ENCODE measurements around the gene FTO. TPM values are rescaled to one million over a fixed set of nuclear protein-coding genes. Genes with fewer than 3 reads are reported as not detected.

Gene FTO
- total and polyA plus RNA-seq, 4 donors = 12.2 to 145 (median 57.7) TPM

DNA sequence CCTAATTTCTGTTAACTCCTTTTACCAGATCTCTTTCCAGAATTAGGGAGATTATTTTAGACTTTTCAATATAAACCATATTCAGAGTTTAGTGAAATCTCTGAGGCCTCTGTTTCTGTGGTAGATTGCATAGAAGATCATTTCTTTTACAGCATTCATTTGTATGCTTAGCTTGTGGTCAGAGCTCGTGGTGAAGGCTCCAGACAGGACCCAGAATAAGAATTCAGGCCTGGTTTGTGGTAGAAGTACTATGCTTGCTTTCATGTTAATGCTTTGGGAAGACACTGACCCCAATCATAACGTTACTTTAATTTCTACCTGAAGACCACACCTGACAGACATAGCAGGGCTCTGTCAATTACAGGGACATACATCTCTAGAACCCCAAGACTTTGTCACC is 258.1 kb downstream of the FTO start:
- H3K36me3 ChIP-seq (ENCODE audit: control insufficient read depth in 4 of 4, insufficient read depth in 4 of 4, low read length in 4 of 4) = peaks cover 0 to 1% (median 0%) of the 10 kb centered on the region in 4 donors
- no peak overlapping the region for H3K4me3 ChIP-seq
- DNase-seq = no peak
- H3K27me3 ChIP-seq (ENCODE audit: control insufficient read depth in 3 of 3, insufficient read depth in 3 of 3, low read length in 2 of 3) = no peaks in the 10 kb centered on the region
- no peak overlapping the region for H3K9ac ChIP-seq (ENCODE audit: insufficient read depth in 1 of 2, low read length in 2 of 2)
- no peak for ATAC-seq (ENCODE audit: insufficient read depth, low FRiP score)
- peaks cover 0 to 9% (median 0%) of the 10 kb centered on the region in 5 donors for H3K4me1 ChIP-seq (ENCODE audit: control insufficient read depth in 5 of 5, insufficient read depth in 5 of 5, low read length in 5 of 5)
- no peak overlapping the region for H3K27ac ChIP-seq (ENCODE audit: low read depth in 1 of 2, low read length in 1 of 2)
- 82 to 86% methylated on average over 2 of the region's 2 CpGs for WGBS, 2 donors
- no peaks in the 10 kb centered on the region for H3K9me3 ChIP-seq (ENCODE audit: control insufficient read depth in 4 of 4, insufficient read depth in 3 of 4, low read length in 3 of 4)
- TF ChIP-seq, protein P1, sequence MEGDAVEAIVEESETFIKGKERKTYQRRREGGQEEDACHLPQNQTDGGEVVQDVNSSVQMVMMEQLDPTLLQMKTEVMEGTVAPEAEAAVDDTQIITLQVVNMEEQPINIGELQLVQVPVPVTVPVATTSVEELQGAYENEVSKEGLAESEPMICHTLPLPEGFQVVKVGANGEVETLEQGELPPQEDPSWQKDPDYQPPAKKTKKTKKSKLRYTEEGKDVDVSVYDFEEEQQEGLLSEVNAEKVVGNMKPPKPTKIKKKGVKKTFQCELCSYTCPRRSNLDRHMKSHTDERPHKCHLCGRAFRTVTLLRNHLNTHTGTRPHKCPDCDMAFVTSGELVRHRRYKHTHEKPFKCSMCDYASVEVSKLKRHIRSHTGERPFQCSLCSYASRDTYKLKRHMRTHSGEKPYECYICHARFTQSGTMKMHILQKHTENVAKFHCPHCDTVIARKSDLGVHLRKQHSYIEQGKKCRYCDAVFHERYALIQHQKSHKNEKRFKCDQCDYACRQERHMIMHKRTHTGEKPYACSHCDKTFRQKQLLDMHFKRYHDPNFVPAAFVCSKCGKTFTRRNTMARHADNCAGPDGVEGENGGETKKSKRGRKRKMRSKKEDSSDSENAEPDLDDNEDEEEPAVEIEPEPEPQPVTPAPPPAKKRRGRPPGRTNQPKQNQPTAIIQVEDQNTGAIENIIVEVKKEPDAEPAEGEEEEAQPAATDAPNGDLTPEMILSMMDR (IDR thresholded peaks at IDR 0.05; ENCODE audit: control extremely low read depth, extremely low read depth) = no peak

DNA sequence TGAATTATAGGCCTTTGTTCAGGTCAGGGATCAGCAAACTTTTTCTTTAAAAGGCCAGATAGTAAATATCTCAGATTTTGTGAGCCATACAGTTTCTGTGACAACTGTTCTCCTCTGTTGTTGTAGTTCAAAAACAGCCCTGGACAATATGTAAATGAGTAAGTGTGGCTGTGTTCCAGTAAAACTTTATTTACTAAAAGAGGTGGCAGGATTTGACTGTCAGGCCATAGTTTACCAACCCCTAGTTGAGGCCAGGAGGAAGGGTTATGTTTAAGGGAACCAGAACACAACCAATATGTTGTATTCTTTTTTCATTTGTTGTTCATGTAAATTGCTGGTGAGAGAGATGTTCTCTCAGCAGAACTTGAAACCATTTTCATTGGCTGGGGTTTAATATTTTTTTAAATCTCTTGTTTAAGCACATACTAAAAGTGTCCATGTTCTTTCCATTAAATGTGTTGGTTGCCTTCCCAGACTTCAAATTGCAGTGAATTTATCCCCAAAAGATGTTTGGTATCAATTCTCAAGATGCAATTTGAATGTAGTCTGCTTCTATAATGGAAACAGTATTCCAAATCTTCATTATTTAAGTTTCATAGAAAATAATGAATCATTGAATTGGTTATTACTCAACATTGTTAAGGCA is 260.3 kb downstream of the FTO start:
- Histone ChIP-seq H3K4me3 (no peak overlapping the region), H3K4me1 (ENCODE audit: control insufficient read depth in 5 of 5, insufficient read depth in 5 of 5, low read length in 5 of 5) (peaks cover 0 to 26% (median 0%) of the 10 kb centered on the region in 5 donors)

DNA sequence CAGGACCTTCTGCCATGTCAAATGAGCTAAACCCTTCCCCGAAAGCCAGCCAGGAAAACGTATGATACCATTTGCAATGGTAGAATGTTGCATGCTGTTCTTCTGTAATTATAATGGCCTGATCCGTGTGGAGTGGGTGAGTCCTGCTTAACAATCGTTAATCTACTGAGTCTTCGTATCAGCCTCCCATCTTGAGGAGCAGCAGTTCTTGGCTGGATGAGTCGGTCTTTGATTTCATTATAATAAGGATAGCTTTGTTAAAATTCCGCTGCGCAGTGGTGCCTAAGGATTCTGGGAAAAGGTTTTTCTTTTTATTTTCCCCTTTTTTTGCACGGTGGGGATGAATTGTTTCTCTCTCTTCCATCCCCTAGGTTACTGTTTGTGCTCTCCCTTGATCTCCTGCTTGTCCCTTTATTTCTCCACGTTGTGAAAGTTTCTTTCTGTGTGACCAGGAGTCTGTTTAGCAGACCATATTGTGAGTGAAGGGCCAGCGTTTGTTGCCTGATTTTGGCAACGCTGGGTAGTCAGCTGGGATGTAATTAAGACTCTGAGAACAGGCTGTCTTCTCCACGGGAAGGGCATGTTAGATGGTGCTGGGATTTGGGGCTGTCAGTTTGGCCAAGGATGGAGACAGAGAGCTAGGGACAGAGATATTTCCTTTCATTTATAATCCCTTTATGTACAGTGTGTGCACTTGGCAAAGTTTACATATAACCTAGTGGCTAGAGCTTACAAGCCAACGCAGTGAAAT is 263.0 kb downstream of the FTO start:
- WGBS, 2 donors = 84 to 87% methylated on average over 14 of the region's 14 CpGs
- TF ChIP-seq, protein P1 (IDR thresholded peaks at IDR 0.05; ENCODE audit: control extremely low read depth, extremely low read depth) = no peak
- H3K9me3 ChIP-seq (ENCODE audit: control insufficient read depth in 4 of 4, insufficient read depth in 3 of 4, low read length in 3 of 4) = no peaks in the 10 kb centered on the region

More for the DNA sequence above, 260.3 kb downstream of the FTO start:
- Histone ChIP-seq H3K9ac (ENCODE audit: insufficient read depth in 1 of 2, low read length in 2 of 2) (no peak overlapping the region), H3K27ac (ENCODE audit: low read depth in 1 of 2, low read length in 1 of 2) (no peak overlapping the region), H3K9me3 (ENCODE audit: control insufficient read depth in 4 of 4, insufficient read depth in 3 of 4, low read length in 3 of 4) (no peaks in the 10 kb centered on the region), H3K27me3 (ENCODE audit: control insufficient read depth in 3 of 3, insufficient read depth in 3 of 3, low read length in 2 of 3) (no peaks in the 10 kb centered on the region), H3K36me3 (ENCODE audit: control insufficient read depth in 4 of 4, insufficient read depth in 4 of 4, low read length in 4 of 4) (peaks cover 0 to 1% (median 0%) of the 10 kb centered on the region in 4 donors)
- DNase-seq (peak in 1 of 3 donors; percentile 23), ATAC-seq (ENCODE audit: insufficient read depth, low FRiP score) (no peak)
- TF ChIP-seq, protein P1 (IDR thresholded peaks at IDR 0.05; ENCODE audit: control extremely low read depth, extremely low read depth) = no peak

More for the DNA sequence above, 263.0 kb downstream of the FTO start:
- DNase-seq (no peak), ATAC-seq (ENCODE audit: insufficient read depth, low FRiP score) (no peak)
- Histone ChIP-seq H3K4me1 (ENCODE audit: control insufficient read depth in 5 of 5, insufficient read depth in 5 of 5, low read length in 5 of 5) (peaks cover 0 to 20% (median 5%) of the 10 kb centered on the region in 5 donors), H3K36me3 (ENCODE audit: control insufficient read depth in 4 of 4, insufficient read depth in 4 of 4, low read length in 4 of 4) (peaks cover 0 to 1% (median 0%) of the 10 kb centered on the region in 4 donors), H3K4me3 (no peak overlapping the region), H3K27me3 (ENCODE audit: control insufficient read depth in 3 of 3, insufficient read depth in 3 of 3, low read length in 2 of 3) (no peaks in the 10 kb centered on the region), H3K27ac (ENCODE audit: low read depth in 1 of 2, low read length in 1 of 2) (no peak overlapping the region), H3K9ac (ENCODE audit: insufficient read depth in 1 of 2, low read length in 2 of 2) (no peak overlapping the region)
